H1 (cell line): Measurements from ENCODE around the gene NEU3. TPM values are rescaled to one million over a fixed set of nuclear protein-coding genes. Genes with fewer than 3 reads are reported as not detected.

Source experiments
- CTCF ChIA-PET: fragments of 300-600 bp; sonication (Branson Sonifier 250); formaldehyde crosslinking; loops from one replicate; lab custom pipeline; 2021; ENCODE audit not compliant: partially characterized antibody; lab: Charles Lee
- POLR2A ChIA-PET: fragments of 300-600 bp; sonication (Branson Sonifier 250); formaldehyde crosslinking; loops from one replicate; lab custom pipeline; 2021; ENCODE audit warnings: inconsistent platforms; ENCODE audit not compliant: partially characterized antibody; lab: Charles Lee
- DNase-seq, 2 experiments: peaks; one replicate each; pipeline versions ENCODE4 v3.0.0 to v3.0.0-alpha.2; 2010 to 2022; ENCODE audit warnings: low spot score in 2 of 2, low read depth in 1 of 2, mixed read lengths in 1 of 2
- FAIRE-seq: peaks from 2 replicates; lab custom pipeline; 2011; peaks lifted over from hg19 to GRCh38; lab: Jason Lieb, UNC
- H2AFZ ChIP-seq: 2 replicates; pipeline ENCODE4 v1.8.1; 2012; ENCODE audit warnings: low read length, inconsistent platforms
- H2AK5ac ChIP-seq: 2 replicates; pipeline ENCODE4 v1.6.1; 2013; ENCODE audit warnings: low read depth, low read length
- H2BK120ac ChIP-seq: replicated peaks from 2 replicates; pipeline ENCODE3; 2013; ENCODE audit warnings: low read depth, low read length, inconsistent platforms
- H2BK12ac ChIP-seq: 2 replicates; pipeline ENCODE4 v1.6.1; 2013; ENCODE audit warnings: low read depth, low read length
- H2BK15ac ChIP-seq: 2 replicates; pipeline ENCODE4 v1.6.1; 2013; ENCODE audit warnings: low read length
- H2BK20ac ChIP-seq: 2 replicates; pipeline ENCODE4 v1.6.1; 2013; ENCODE audit warnings: low read length
- H2BK5ac ChIP-seq: 2 replicates; pipeline ENCODE4 v1.6.1; 2013; ENCODE audit warnings: low read depth, low read length
- H3K14ac ChIP-seq: 2 replicates; pipeline ENCODE4 v1.6.1; 2013; ENCODE audit warnings: inconsistent platforms; ENCODE audit not compliant: insufficient read length
- H3K18ac ChIP-seq: 2 replicates; pipeline ENCODE4 v1.6.1; 2013; ENCODE audit warnings: low read length; ENCODE audit errors: extremely low read depth
- H3K23ac ChIP-seq: 2 replicates; pipeline ENCODE4 v1.6.1; 2013; ENCODE audit warnings: inconsistent platforms; ENCODE audit not compliant: insufficient read length
- H3K23me2 ChIP-seq: 2 replicates; pipeline ENCODE4 v1.6.1; 2013; ENCODE audit warnings: low read depth, low read length
- H3K27ac ChIP-seq: 2 replicates; pipeline ENCODE4 v1.6.1; 2011; ENCODE audit warnings: low read depth, low read length, inconsistent platforms
- H3K27me3 ChIP-seq, 4 experiments: replicated peaks in 1 of 4; 1 replicate in 1 of 4; 2 replicates in 3 of 4; pipeline versions ENCODE4 v1.6.1 to v1.8.1; 2011 to 2013; ENCODE audit warnings: low read length in 3 of 4, mild to moderate bottlenecking in 3 of 4, inconsistent platforms in 2 of 4, mixed read lengths in 2 of 4, moderate library complexity in 1 of 4; ENCODE audit not compliant: control insufficient read depth in 3 of 4, insufficient read depth in 3 of 4; ENCODE audit errors: extremely low read depth in 1 of 4
- H3K36me3 ChIP-seq, 4 experiments: 2 replicates each; pipeline versions ENCODE4 v1.6.1 to v1.8.1; 2011 to 2013; ENCODE audit warnings: mild to moderate bottlenecking in 4 of 4, low read length in 3 of 4, moderate library complexity in 2 of 4, control low read depth in 1 of 4, inconsistent platforms in 1 of 4; ENCODE audit not compliant: insufficient read depth in 4 of 4, control insufficient read depth in 2 of 4
- H3K4ac ChIP-seq: replicated peaks from 2 replicates; pipeline ENCODE3; 2013; ENCODE audit warnings: low read length, low read depth, mixed read lengths, inconsistent platforms; ENCODE audit not compliant: insufficient read length
- H3K4me1 ChIP-seq, 4 experiments: replicated peaks in 1 of 4; 1 replicate in 1 of 4; 2 replicates in 3 of 4; pipeline versions ENCODE4 v1.6.1 to v1.8.1; 2011 to 2013; ENCODE audit warnings: low read length in 3 of 4, inconsistent platforms in 2 of 4, mixed read lengths in 1 of 4; ENCODE audit not compliant: insufficient read depth in 4 of 4, control insufficient read depth in 3 of 4
- H3K4me2 ChIP-seq, 2 experiments: 2 replicates each; pipeline versions ENCODE4 v1.6.1 to v1.8.1; 2011 to 2013; ENCODE audit warnings: low read depth in 2 of 2, low read length in 2 of 2, control low read depth in 1 of 2, inconsistent platforms in 1 of 2, mild to moderate bottlenecking in 1 of 2; ENCODE audit not compliant: insufficient read depth in 1 of 2
- H3K4me3 ChIP-seq, 4 experiments: fragments of 200-600, 300-600 bp in 1 of 4; sonication (generic), shearing (Covaris generic), sonication (Bioruptor Twin) in 1 of 4; 2 replicates each; pipeline versions ENCODE4 v1.5.1 to v1.8.1; 2011 to 2016; ENCODE audit warnings: low read length in 4 of 4, low read depth in 3 of 4, control low read depth in 2 of 4, inconsistent platforms in 2 of 4, mild to moderate bottlenecking in 2 of 4, mixed read lengths in 1 of 4, moderate library complexity in 1 of 4; ENCODE audit not compliant: insufficient read depth in 2 of 4; ENCODE audit errors: extremely low read depth in 1 of 4
- H3K56ac ChIP-seq: replicated peaks from 2 replicates; pipeline ENCODE3; 2013; ENCODE audit warnings: low read depth, mild to moderate bottlenecking, mixed read lengths, low read length, inconsistent platforms; ENCODE audit not compliant: insufficient read length
- H3K79me1 ChIP-seq: 2 replicates; pipeline ENCODE4 v1.6.1; 2013; ENCODE audit warnings: low read depth, low read length, control low read depth
- H3K79me2 ChIP-seq, 2 experiments: 2 replicates each; pipeline versions ENCODE4 v1.6.1 to v1.8.1; 2012 to 2013; ENCODE audit warnings: low read length in 2 of 2, mild to moderate bottlenecking in 2 of 2, inconsistent platforms in 1 of 2; ENCODE audit not compliant: insufficient read depth in 2 of 2, control insufficient read depth in 1 of 2
- H3K9ac ChIP-seq, 4 experiments: replicated peaks in 1 of 4; 1 replicate in 1 of 4; 2 replicates in 3 of 4; pipeline versions ENCODE4 v1.6.1 to v1.8.1; 2011 to 2013; ENCODE audit warnings: low read depth in 3 of 4, low read length in 3 of 4, control low read depth in 2 of 4, mild to moderate bottlenecking in 2 of 4, moderate library complexity in 2 of 4, inconsistent platforms in 1 of 4; ENCODE audit errors: extremely low read depth in 1 of 4
- H3K9me3 ChIP-seq, 2 experiments: 2 replicates each; pipeline versions ENCODE4 v1.6.1 to v1.8.1; 2012 to 2013; ENCODE audit warnings: mild to moderate bottlenecking in 2 of 2, moderate library complexity in 2 of 2, control low read depth in 1 of 2, inconsistent platforms in 1 of 2, low read depth in 1 of 2, low read length in 1 of 2, mixed read lengths in 1 of 2; ENCODE audit not compliant: insufficient read depth in 2 of 2
- H4K20me1 ChIP-seq, 2 experiments: replicated peaks in 1 of 2; 2 replicates each; pipeline versions ENCODE3 to v1.8.1; 2011 to 2013; ENCODE audit warnings: inconsistent platforms in 2 of 2, low read length in 2 of 2, mild to moderate bottlenecking in 1 of 2; ENCODE audit not compliant: insufficient read depth in 2 of 2, control insufficient read depth in 1 of 2
- H4K5ac ChIP-seq: 2 replicates; pipeline ENCODE4 v1.6.1; 2013; ENCODE audit warnings: low read length, low read depth, mixed read lengths, inconsistent platforms; ENCODE audit not compliant: insufficient read length
- H4K8ac ChIP-seq: 2 replicates; pipeline ENCODE4 v1.8.0; 2013; ENCODE audit warnings: mild to moderate bottlenecking, moderate library complexity, low read length, inconsistent platforms; ENCODE audit not compliant: insufficient read depth; ENCODE audit errors: extremely low read depth
- H4K91ac ChIP-seq: replicated peaks from 2 replicates; pipeline ENCODE3; 2013; ENCODE audit warnings: low read length, mixed read lengths, inconsistent platforms; ENCODE audit not compliant: insufficient read length
- E2F6 ChIP-seq: IDR thresholded peaks from 2 replicates; pipeline ENCODE4 v1.6.1; 2012; ENCODE audit warnings: inconsistent platforms
- POLR2AphosphoS5 ChIP-seq: IDR thresholded peaks from 2 replicates; pipeline ENCODE4 v1.6.1; 2011; ENCODE audit warnings: low read depth, low read length
- SIRT6 ChIP-seq: IDR thresholded peaks from one replicate; pipeline ENCODE4 v1.7.1; 2012; ENCODE audit warnings: low read length, inconsistent platforms
- TAF1 ChIP-seq: IDR thresholded peaks from 2 replicates; pipeline ENCODE4 v1.6.1; 2011; ENCODE audit warnings: mild to moderate bottlenecking, low read depth, low read length
- WGBS, 2 experiments: shearing (Covaris generic) in 1 of 2; methylation state at CpG; one replicate each; pipeline versions ENCODE4 v1.1.6 to v1.1.7; 2013 to 2015; ENCODE audit warnings: low lambda C conversion rate in 2 of 2, mixed read lengths in 2 of 2, inconsistent platforms in 1 of 2, low coverage in 1 of 2, missing lambda C conversion rate in 1 of 2; ENCODE audit not compliant: insufficient replicate concordance in 2 of 2, insufficient coverage in 1 of 2, insufficient read length in 1 of 2; ENCODE audit errors: extremely low coverage in 1 of 2, missing lambda C conversion rate in 1 of 2; 5-methylcytosine and 5-hydroxymethylcytosine counted together
- polyA plus RNA-seq, 7 experiments: library from polyadenylated mRNA; depleted of rRNA in 3 of 7; stranded (reverse) in 5 of 7; unstranded in 2 of 7; fragments of >200 nt in 5 of 7; fragments of 200-250 nt in 2 of 7; gene quantifications; 1 replicate in 5 of 7; 2 replicates in 1 of 7; 4 replicates in 1 of 7; pipeline versions ENCODE4 v1.2.1 to v1.2.3, GENCODE V29; 2011 to 2013; ENCODE audit warnings: missing spikeins in 2 of 7, mixed read lengths in 2 of 7
- total RNA-seq: library from RNA; stranded (reverse); fragmentation: NEBNext Ultra II Directional; extraction: Animal tissue kit (Norgen Biotek cat#: 25700); gene quantifications from 2 replicates; pipeline ENCODE4 v1.2.1, GENCODE V29; 2021

NEU3 gene
- total and polyA plus RNA-seq, 2 of the 8 experiments (the other 6 are each of a cell fraction or from before 2014, with no cell fraction given), result 8.9 to 15.6 TPM

DNA sequence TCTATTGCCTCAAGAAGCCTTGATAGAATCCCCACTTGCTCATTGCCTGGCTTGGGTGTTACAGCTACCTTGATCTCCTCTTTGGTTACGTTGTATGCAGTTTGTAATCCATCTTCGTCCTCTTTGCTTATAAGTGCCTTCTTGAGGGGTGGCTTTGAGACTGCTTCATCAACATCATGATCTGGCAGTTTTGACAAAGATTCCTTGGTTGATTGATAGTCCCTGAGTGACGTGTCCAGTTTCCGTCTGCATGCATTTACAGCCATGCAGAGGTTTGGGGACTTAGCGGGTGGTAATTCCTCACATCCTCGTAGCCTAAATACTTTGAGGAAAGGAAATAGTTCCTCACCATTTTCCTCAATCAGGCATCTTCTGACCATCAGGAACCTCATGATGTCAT, 23.1 kb downstream of the NEU3 start:
- H3K56ac ChIP-seq, result no peak overlapping the region
- DNase-seq, result no peak
- no peak overlapping the region for H3K4ac ChIP-seq
- no peaks in the 10 kb centered on the region for H4K20me1 ChIP-seq
- H2BK20ac ChIP-seq, result no peak overlapping the region
- TF ChIP-seq E2F6, result no peak
- TF ChIP-seq SIRT6, result no peak
- no peak for TF ChIP-seq TAF1
- no peak for TF ChIP-seq POLR2AphosphoS5
- H2AK5ac ChIP-seq, result no peak overlapping the region
- H3K14ac ChIP-seq, result no peak overlapping the region
- peaks cover 3 to 24% (median 5%) of the 10 kb centered on the region in 4 experiments for H3K36me3 ChIP-seq
- H4K5ac ChIP-seq, result no peak overlapping the region
- H3K4me2 ChIP-seq, result no peak overlapping the region
- H3K23ac ChIP-seq, result no peak overlapping the region
- H3K23me2 ChIP-seq, result no peaks in the 10 kb centered on the region
- H2BK15ac ChIP-seq, result no peak overlapping the region
- no peak overlapping the region for H2BK12ac ChIP-seq
- no peak overlapping the region for H3K4me3 ChIP-seq
- FAIRE-seq, result no peak
- no peaks in the 10 kb centered on the region for H3K79me2 ChIP-seq
- 91% methylated on average over 6 of the region's 6 CpGs; no CpG with 5 or more reads in 1 of the 2 experiments for WGBS, 2 experiments
- ChIA-PET POLR2A (interaction anchor here (1.1 kb wide), 1 partner anchor 9 kb away, joined by 3 read pairs; no protein-coding TSS in a partner anchor), CTCF (interaction anchor here (1.5 to 3.9 kb wide), 3 partner anchors 11 to 19 kb away, joined by 3 to 50 read pairs (median 3); no protein-coding TSS in a partner anchor)
- H2BK5ac ChIP-seq, result no peak overlapping the region
- H2BK120ac ChIP-seq, result no peak overlapping the region
- no peaks in the 10 kb centered on the region for H3K4me1 ChIP-seq
- no peak overlapping the region for H4K8ac ChIP-seq
- H3K79me1 ChIP-seq, result no peaks in the 10 kb centered on the region
- no peaks in the 10 kb centered on the region for H3K9me3 ChIP-seq
- H3K27ac ChIP-seq, result no peak overlapping the region
- H3K27me3 ChIP-seq, result no peaks in the 10 kb centered on the region
- no peak overlapping the region for H3K18ac ChIP-seq
- no peak overlapping the region for H2AFZ ChIP-seq
- H4K91ac ChIP-seq, result no peak overlapping the region
- no peak overlapping the region for H3K9ac ChIP-seq
